Smooth muscle cell (in vitro differentiated cells): ENCODE measurements around the gene SH3BGRL. TPM values are rescaled to one million over a fixed set of nuclear protein-coding genes. Genes with fewer than 3 reads are reported as not detected.

Source experiments
- DNase-seq: peaks from one replicate; lab custom pipeline; 2025; ENCODE audit not compliant: unreplicated experiment; lab: John Stamatoyannopoulos, UW
- H2AFZ ChIP-seq: fragments of 200-600 bp; sonication (generic); 2 replicates; pipeline ENCODE4 v1.6.0; 2016; ENCODE audit warnings: antibody characterized with exemption, low read depth, mild to moderate bottlenecking
- H3F3A ChIP-seq: fragments of 200-600 bp; sonication (generic); 2 replicates; pipeline ENCODE4 v1.6.0; 2017; ENCODE audit warnings: antibody characterized with exemption, low read depth
- H3K27ac ChIP-seq: fragments of 200-600 bp; sonication (generic); 2 replicates; pipeline ENCODE4 v1.5.1; 2016; ENCODE audit warnings: low read depth, mild to moderate bottlenecking
- H3K27me3 ChIP-seq: fragments of 200-600 bp; sonication (generic); 2 replicates; pipeline ENCODE4 v1.6.1; 2016; ENCODE audit warnings: low read depth, mild to moderate bottlenecking
- H3K36me3 ChIP-seq: fragments of 200-600 bp; sonication (generic); 2 replicates; pipeline ENCODE4 v1.5.1; 2016; ENCODE audit warnings: low read depth
- H3K4me1 ChIP-seq: fragments of 200-600 bp; sonication (generic); 2 replicates; pipeline ENCODE4 v1.5.1; 2016; ENCODE audit warnings: low read depth
- H3K4me2 ChIP-seq: fragments of 200-600 bp; sonication (generic); 2 replicates; pipeline ENCODE4 v1.6.0; 2016; ENCODE audit warnings: mild to moderate bottlenecking
- H3K4me3 ChIP-seq: fragments of 200-600 bp; sonication (generic); 2 replicates; pipeline ENCODE4 v1.5.1; 2016; ENCODE audit warnings: mild to moderate bottlenecking
- H3K79me2 ChIP-seq: fragments of 200-600 bp; sonication (generic); 2 replicates; pipeline ENCODE4 v1.6.0; 2016; ENCODE audit warnings: low read depth, mild to moderate bottlenecking
- H3K9ac ChIP-seq: fragments of 200-600 bp; sonication (generic); 2 replicates; pipeline ENCODE4 v1.6.0; 2016; ENCODE audit warnings: low read depth
- H3K9me3 ChIP-seq: fragments of 200-600 bp; sonication (generic); replicated peaks from 2 replicates; pipeline ENCODE4 v1.5.1; 2016; ENCODE audit warnings: low read depth
- H4K20me1 ChIP-seq: fragments of 200-600 bp; sonication (generic); 2 replicates; pipeline ENCODE4 v1.6.0; 2016; ENCODE audit warnings: low read depth
- WGBS: methylation state at CpG from one replicate; pipeline ENCODE4 v1.1.7; 2016; ENCODE audit warnings: low lambda C conversion rate; 5-methylcytosine and 5-hydroxymethylcytosine counted together
- polyA plus RNA-seq: library from polyadenylated mRNA; unstranded; fragments of >200 nt; fragmentation: Nextera tagmentation; extraction: Ambion mirVana; gene quantifications from 2 replicates; pipeline ENCODE4 v1.2.1, GENCODE V29; 2016
- total RNA-seq: library from RNA; depleted of rRNA; stranded (reverse); fragments of >200 nt; gene quantifications from 2 replicates; pipeline ENCODE4 v1.2.3, GENCODE V29; 2014
- TF ChIP-seq, protein P1 (sequence below): fragments of 200-600 bp; sonication (generic); IDR thresholded peaks from 2 replicates; pipeline ENCODE4 v1.5.1; 2017; ENCODE audit warnings: borderline replicate concordance, mild to moderate bottlenecking, antibody characterized with exemption; ENCODE audit not compliant: insufficient read depth, poor library complexity, severe bottlenecking

The SH3BGRL gene
- total and polyA plus RNA-seq, 2 experiments from 2014 or later = 143 to 196 TPM

DNA sequence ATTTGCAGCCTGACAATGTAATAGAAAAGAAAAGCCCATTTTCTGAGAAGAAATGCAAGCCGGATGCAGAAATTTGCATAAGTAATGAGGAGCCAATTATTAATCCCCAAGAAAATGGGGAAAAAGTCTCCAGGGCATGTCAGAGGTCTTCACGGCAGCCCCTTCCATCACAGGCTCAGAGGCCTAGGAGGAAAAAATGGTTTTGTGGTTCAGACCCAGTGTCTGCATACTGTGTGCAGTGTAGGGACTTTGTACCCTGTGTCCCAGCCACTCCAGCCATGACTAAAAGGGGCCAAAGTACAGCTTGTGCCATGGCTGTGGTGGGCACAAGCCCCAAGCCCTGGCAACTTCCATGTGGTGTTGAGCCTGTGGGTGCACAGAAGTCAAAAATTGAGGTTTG is 92.2 kb downstream of the SH3BGRL start:
- DNase-seq = no peak
- H3K27ac ChIP-seq = no peak overlapping the region
- H3K9me3 ChIP-seq = peaks cover 2% of the 10 kb centered on the region
- no peak overlapping the region for H3K4me2 ChIP-seq
- H3K9ac ChIP-seq = no peak overlapping the region
- H3K79me2 ChIP-seq = no peaks in the 10 kb centered on the region
- no peaks in the 10 kb centered on the region for H3K27me3 ChIP-seq
- 97% methylated on average over 2 of the region's 2 CpGs for whole genome bisulfite sequencing
- H3F3A ChIP-seq = no peaks in the 10 kb centered on the region
- no peaks in the 10 kb centered on the region for H4K20me1 ChIP-seq
- no peak overlapping the region for H2AFZ ChIP-seq
- no peaks in the 10 kb centered on the region for H3K36me3 ChIP-seq
- TF ChIP-seq, protein P1, sequence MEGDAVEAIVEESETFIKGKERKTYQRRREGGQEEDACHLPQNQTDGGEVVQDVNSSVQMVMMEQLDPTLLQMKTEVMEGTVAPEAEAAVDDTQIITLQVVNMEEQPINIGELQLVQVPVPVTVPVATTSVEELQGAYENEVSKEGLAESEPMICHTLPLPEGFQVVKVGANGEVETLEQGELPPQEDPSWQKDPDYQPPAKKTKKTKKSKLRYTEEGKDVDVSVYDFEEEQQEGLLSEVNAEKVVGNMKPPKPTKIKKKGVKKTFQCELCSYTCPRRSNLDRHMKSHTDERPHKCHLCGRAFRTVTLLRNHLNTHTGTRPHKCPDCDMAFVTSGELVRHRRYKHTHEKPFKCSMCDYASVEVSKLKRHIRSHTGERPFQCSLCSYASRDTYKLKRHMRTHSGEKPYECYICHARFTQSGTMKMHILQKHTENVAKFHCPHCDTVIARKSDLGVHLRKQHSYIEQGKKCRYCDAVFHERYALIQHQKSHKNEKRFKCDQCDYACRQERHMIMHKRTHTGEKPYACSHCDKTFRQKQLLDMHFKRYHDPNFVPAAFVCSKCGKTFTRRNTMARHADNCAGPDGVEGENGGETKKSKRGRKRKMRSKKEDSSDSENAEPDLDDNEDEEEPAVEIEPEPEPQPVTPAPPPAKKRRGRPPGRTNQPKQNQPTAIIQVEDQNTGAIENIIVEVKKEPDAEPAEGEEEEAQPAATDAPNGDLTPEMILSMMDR = no peak
- H3K4me1 ChIP-seq = no peaks in the 10 kb centered on the region
- no peak overlapping the region for H3K4me3 ChIP-seq

DNA sequence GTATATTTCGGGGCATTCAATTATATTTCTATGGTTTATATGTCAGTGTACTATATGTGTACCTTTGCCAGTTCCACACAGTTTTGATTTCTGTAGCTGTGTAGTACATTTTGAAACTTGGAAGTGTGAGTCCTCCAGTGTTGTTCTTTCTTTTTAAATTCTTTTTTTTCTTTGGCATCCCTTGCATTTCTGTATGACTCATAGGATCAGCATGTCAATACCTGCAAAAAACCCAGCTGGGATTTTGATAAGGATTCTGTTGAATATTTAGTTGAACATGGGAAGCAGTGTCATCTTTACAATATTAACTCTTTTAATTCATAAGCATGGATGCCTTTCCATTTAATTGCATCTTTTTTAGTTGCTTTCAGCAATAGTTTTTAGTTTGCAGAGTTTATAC is 100.0 kb downstream of the SH3BGRL start:
- no peaks in the 10 kb centered on the region for H4K20me1 ChIP-seq
- no peaks in the 10 kb centered on the region for H3K27me3 ChIP-seq
- no peaks in the 10 kb centered on the region for H3K79me2 ChIP-seq
- no peak overlapping the region for H3K9ac ChIP-seq
- H3K4me1 ChIP-seq = no peaks in the 10 kb centered on the region
- WGBS = 81% methylated on average over 1 of the region's 1 CpG
- H3K27ac ChIP-seq = no peak overlapping the region
- H2AFZ ChIP-seq = no peak overlapping the region
- H3K4me3 ChIP-seq = no peak overlapping the region
- H3F3A ChIP-seq = no peaks in the 10 kb centered on the region
- no peaks in the 10 kb centered on the region for H3K9me3 ChIP-seq
- no peak for DNase-seq
- TF ChIP-seq, protein P1 = no peak
- no peak overlapping the region for H3K4me2 ChIP-seq
- H3K36me3 ChIP-seq = no peaks in the 10 kb centered on the region

DNA sequence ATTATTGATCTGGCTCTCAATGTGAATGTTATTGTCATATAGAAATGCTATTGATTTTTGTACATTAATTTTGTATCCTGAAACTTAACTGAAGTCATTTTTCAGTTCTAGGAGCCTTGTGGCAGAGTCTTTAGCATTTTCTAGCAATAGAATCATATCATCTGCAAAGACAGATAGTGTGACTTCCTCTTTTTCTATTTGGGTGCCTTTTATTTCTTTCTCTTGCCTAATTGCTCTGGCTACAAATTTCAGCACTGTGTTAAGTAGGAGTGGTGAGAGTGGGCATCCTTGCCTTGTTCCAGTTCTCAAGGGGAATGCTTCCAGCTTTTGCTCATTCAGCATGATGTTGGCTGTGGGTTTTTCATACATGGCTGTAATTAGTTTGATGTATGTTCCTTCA is 102.7 kb downstream of the SH3BGRL start:
- no peaks in the 10 kb centered on the region for H3K36me3 ChIP-seq
- no peaks in the 10 kb centered on the region for H3K27me3 ChIP-seq
- H3K79me2 ChIP-seq = no peaks in the 10 kb centered on the region
- no peak overlapping the region for H3K9ac ChIP-seq
- TF ChIP-seq, protein P1 = no peak
- H2AFZ ChIP-seq = no peak overlapping the region
- H3K4me3 ChIP-seq = no peak overlapping the region
- H3K4me2 ChIP-seq = no peak overlapping the region
- no peaks in the 10 kb centered on the region for H4K20me1 ChIP-seq
- no peaks in the 10 kb centered on the region for H3F3A ChIP-seq
- no peaks in the 10 kb centered on the region for H3K4me1 ChIP-seq
- H3K9me3 ChIP-seq = no peaks in the 10 kb centered on the region
- no peak overlapping the region for H3K27ac ChIP-seq
- no peak for DNase-seq

DNA sequence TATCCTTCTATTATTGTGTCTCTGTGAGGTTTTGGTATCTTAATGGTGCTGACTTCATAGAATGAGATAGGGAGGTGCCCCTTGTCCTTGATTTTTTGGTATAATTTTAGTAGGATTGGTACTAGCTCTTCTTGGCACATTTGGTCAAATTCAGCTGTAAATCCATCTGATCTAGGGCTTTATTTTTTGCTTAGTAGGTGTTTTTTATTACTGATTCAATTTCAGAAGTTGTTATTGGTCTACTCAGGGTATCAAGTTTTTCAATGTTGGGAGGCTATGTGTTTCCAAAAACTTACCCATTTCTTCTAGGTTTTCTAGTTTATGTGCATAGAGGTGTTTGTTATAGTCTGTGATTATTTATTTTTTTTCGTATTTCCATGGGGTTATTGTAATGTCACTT is 103.3 kb downstream of the SH3BGRL start:
- H3K27ac ChIP-seq = no peak overlapping the region
- no peaks in the 10 kb centered on the region for H3K4me1 ChIP-seq
- no peaks in the 10 kb centered on the region for H3K36me3 ChIP-seq
- no peak for DNase-seq
- no peak overlapping the region for H3K9ac ChIP-seq
- WGBS = 64% methylated on average over 1 of the region's 1 CpG
- no peaks in the 10 kb centered on the region for H3K9me3 ChIP-seq
- H3K4me2 ChIP-seq = no peak overlapping the region
- no peaks in the 10 kb centered on the region for H3K27me3 ChIP-seq
- H3K79me2 ChIP-seq = no peaks in the 10 kb centered on the region
- H2AFZ ChIP-seq = no peak overlapping the region
- H3K4me3 ChIP-seq = no peak overlapping the region
- H4K20me1 ChIP-seq = no peaks in the 10 kb centered on the region
- TF ChIP-seq, protein P1 = no peak
- no peaks in the 10 kb centered on the region for H3F3A ChIP-seq
